HCT116 (cell line): Measurements from ENCODE around the gene PHF21B.

Experiments used
- ELF1 ChIP-seq: IDR thresholded peaks from 2 replicates; pipeline ENCODE4 v1.6.1; 2012; ENCODE audit warnings: low read depth, borderline replicate concordance
- EZH2 ChIP-seq: fragments of 200-600 bp; sonication (generic); IDR thresholded peaks from 2 replicates; pipeline ENCODE4 v1.6.1; 2017; ENCODE audit warnings: antibody characterized with exemption, mixed run types
- EZH2phosphoT487 ChIP-seq: fragments of 200-600 bp; IDR thresholded peaks from 2 replicates; pipeline ENCODE4 v1.6.1; 2018; ENCODE audit warnings: antibody characterized with exemption, borderline replicate concordance
- FOSL1 ChIP-seq: IDR thresholded peaks from 2 replicates; pipeline ENCODE4 v1.6.1; 2012; ENCODE audit warnings: low read depth
- POLR2A ChIP-seq: IDR thresholded peaks from 2 replicates; pipeline ENCODE4 v1.7.0; 2011; ENCODE audit warnings: borderline replicate concordance; ENCODE audit not compliant: insufficient read depth, insufficient read length; ENCODE audit errors: extremely low read depth
- RAD21 ChIP-seq: IDR thresholded peaks from 2 replicates; pipeline ENCODE4 v1.6.1; 2012; ENCODE audit warnings: low read depth, mild to moderate bottlenecking
- SIN3A ChIP-seq: IDR thresholded peaks from 2 replicates; pipeline ENCODE4 v1.6.1; 2012; ENCODE audit warnings: low read depth
- SP1 ChIP-seq: IDR thresholded peaks from 2 replicates; pipeline ENCODE4 v1.6.1; 2012; ENCODE audit warnings: low read depth
- YY1 ChIP-seq: IDR thresholded peaks from 2 replicates; pipeline ENCODE4 v1.6.1; 2011; ENCODE audit warnings: low read length, low read depth, moderate library complexity, mild to moderate bottlenecking; ENCODE audit not compliant: insufficient replicate concordance; ENCODE audit errors: extremely low read depth
- TF ChIP-seq, protein P1 (sequence below), 3 experiments: fragments of 200-600 bp in 1 of 3; sonication (generic) in 1 of 3; IDR thresholded peaks in 2 of 3; conservative IDR thresholded peaks in 1 of 3; 2 replicates each; pipeline ENCODE4 v1.5.1; 2012 to 2017; ENCODE audit warnings: low read depth in 2 of 3, low read length in 2 of 3, antibody characterized with exemption in 1 of 3, borderline replicate concordance in 1 of 3, control low read depth in 1 of 3, mild to moderate bottlenecking in 1 of 3, mixed read lengths in 1 of 3, mixed run types in 1 of 3, moderate library complexity in 1 of 3; ENCODE audit not compliant: insufficient read depth in 1 of 3
- TF ChIP-seq, protein P2 (sequence below): IDR thresholded peaks from 2 replicates; pipeline ENCODE4 v1.6.1; 2012; ENCODE audit warnings: low read depth
- TF ChIP-seq, protein P3 (sequence below): IDR thresholded peaks from 2 replicates; pipeline ENCODE4 v1.6.1; 2012
- TF ChIP-seq, protein P4 (sequence below): IDR thresholded peaks from 2 replicates; pipeline ENCODE4 v1.6.1; 2012

DNA sequence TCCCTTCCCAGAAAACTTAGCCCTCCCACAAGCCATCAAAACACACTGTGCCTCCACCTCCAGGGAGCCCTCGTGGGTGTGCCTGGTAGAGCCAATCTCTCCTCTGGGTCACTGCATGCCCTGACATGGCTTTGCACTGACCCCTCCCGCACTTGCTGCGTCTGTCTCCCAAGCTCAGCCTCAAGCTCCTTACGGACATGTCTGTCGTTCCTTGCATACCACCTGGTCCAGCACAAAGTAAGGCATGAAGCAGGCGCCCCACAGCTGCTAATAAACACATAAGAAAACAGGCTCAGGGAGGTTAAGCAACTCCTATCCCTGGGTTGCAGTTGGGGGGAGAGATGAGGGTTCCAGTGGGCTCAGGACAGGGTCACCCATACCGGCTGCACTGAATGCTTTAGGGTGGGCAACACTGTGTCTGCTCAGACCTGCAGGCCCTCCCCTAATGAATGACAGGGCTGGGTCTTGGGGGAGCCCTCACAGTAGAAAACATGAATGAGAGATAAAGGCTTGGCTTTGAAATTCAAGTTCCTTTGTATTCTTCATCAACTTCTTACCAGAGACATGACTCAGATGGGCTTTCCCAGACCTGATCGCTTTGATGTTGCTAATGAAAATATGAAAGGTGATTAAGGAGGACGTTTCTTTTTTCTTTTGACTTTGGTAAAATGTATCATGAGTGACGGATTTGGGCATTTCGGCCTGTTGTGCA, 38.0 kb downstream of the PHF21B start:
- TF ChIP-seq POLR2A (no peak), EZH2 (no peak), ELF1 (no peak), SP1 (no peak), SIN3A (no peak), RAD21 (no peak), YY1 (no peak), FOSL1 (no peak), EZH2phosphoT487 (no peak)
- TF ChIP-seq, protein P1, sequence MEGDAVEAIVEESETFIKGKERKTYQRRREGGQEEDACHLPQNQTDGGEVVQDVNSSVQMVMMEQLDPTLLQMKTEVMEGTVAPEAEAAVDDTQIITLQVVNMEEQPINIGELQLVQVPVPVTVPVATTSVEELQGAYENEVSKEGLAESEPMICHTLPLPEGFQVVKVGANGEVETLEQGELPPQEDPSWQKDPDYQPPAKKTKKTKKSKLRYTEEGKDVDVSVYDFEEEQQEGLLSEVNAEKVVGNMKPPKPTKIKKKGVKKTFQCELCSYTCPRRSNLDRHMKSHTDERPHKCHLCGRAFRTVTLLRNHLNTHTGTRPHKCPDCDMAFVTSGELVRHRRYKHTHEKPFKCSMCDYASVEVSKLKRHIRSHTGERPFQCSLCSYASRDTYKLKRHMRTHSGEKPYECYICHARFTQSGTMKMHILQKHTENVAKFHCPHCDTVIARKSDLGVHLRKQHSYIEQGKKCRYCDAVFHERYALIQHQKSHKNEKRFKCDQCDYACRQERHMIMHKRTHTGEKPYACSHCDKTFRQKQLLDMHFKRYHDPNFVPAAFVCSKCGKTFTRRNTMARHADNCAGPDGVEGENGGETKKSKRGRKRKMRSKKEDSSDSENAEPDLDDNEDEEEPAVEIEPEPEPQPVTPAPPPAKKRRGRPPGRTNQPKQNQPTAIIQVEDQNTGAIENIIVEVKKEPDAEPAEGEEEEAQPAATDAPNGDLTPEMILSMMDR (IDR thresholded peaks at IDR 0.05 in 2 of 3, conservative IDR thresholded peaks at IDR 0.05 in 1 of 3; ENCODE audit: borderline replicate concordance in 1 of 3, insufficient read depth in 1 of 3, low read depth in 2 of 3, low read length in 2 of 3): no peak
- TF ChIP-seq, protein P2, sequence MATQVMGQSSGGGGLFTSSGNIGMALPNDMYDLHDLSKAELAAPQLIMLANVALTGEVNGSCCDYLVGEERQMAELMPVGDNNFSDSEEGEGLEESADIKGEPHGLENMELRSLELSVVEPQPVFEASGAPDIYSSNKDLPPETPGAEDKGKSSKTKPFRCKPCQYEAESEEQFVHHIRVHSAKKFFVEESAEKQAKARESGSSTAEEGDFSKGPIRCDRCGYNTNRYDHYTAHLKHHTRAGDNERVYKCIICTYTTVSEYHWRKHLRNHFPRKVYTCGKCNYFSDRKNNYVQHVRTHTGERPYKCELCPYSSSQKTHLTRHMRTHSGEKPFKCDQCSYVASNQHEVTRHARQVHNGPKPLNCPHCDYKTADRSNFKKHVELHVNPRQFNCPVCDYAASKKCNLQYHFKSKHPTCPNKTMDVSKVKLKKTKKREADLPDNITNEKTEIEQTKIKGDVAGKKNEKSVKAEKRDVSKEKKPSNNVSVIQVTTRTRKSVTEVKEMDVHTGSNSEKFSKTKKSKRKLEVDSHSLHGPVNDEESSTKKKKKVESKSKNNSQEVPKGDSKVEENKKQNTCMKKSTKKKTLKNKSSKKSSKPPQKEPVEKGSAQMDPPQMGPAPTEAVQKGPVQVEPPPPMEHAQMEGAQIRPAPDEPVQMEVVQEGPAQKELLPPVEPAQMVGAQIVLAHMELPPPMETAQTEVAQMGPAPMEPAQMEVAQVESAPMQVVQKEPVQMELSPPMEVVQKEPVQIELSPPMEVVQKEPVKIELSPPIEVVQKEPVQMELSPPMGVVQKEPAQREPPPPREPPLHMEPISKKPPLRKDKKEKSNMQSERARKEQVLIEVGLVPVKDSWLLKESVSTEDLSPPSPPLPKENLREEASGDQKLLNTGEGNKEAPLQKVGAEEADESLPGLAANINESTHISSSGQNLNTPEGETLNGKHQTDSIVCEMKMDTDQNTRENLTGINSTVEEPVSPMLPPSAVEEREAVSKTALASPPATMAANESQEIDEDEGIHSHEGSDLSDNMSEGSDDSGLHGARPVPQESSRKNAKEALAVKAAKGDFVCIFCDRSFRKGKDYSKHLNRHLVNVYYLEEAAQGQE: no peak
- TF ChIP-seq, protein P3, sequence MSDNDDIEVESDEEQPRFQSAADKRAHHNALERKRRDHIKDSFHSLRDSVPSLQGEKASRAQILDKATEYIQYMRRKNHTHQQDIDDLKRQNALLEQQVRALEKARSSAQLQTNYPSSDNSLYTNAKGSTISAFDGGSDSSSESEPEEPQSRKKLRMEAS: no peak
- TF ChIP-seq, protein P4, sequence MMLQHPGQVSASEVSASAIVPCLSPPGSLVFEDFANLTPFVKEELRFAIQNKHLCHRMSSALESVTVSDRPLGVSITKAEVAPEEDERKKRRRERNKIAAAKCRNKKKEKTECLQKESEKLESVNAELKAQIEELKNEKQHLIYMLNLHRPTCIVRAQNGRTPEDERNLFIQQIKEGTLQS: no peak
